Psoas muscle (tissue), 8 donors: ENCODE measurements around the gene TUBB8. TPM values are rescaled to one million over a fixed set of nuclear protein-coding genes. Genes with fewer than 3 reads are reported as not detected.
"Not testable (repeated sequence)": the region's sequence is repeated elsewhere in the genome, so short reads cannot be mapped to it uniquely, and the experiment has no call there.

ENCODE experiments used
- ATAC-seq, 4 donors: fragments of 200-7000 bp; cut with Tn5 transposase; one replicate each; pipeline ENCODE4 v1.9.1; 2020; ENCODE audit warnings: moderate library complexity in 3 of 4, mild to moderate bottlenecking in 2 of 4
- DNase-seq, 2 donors: peaks; one replicate each; pipeline ENCODE4 v3.0.0-alpha.2; 2020
- H3K27ac ChIP-seq: fragments of 200-600 bp; one replicate; pipeline ENCODE4 v1.8.0; 2022
- H3K27me3 ChIP-seq, 3 donors: fragments of 200-600 bp in 1 of 3; one replicate each; pipeline versions ENCODE4 v1.6.1 to v1.8.0; 2013 to 2022; ENCODE audit warnings: low read length in 2 of 3, mild to moderate bottlenecking in 2 of 3, moderate library complexity in 1 of 3; ENCODE audit not compliant: insufficient read depth in 3 of 3
- H3K36me3 ChIP-seq, 2 donors: fragments of 200-600 bp in 1 of 2; one replicate each; pipeline versions ENCODE4 v1.6.1 to v1.8.0; 2013 to 2022; ENCODE audit warnings: low read depth in 1 of 2, mild to moderate bottlenecking in 1 of 2, moderate library complexity in 1 of 2; ENCODE audit not compliant: insufficient read depth in 1 of 2
- H3K4me1 ChIP-seq: fragments of 200-600 bp; one replicate; pipeline ENCODE4 v1.8.0; 2022
- H3K4me3 ChIP-seq: fragments of 200-600 bp; one replicate; pipeline ENCODE4 v1.8.0; 2022; ENCODE audit warnings: mild to moderate bottlenecking
- H3K9me3 ChIP-seq: fragments of 200-600 bp; one replicate; pipeline ENCODE4 v1.8.0; 2022
- WGBS, 3 donors: extraction: QIAGEN DNeasy Blood & Tissue Kit; methylation state at CpG; one replicate each; pipeline versions ENCODE4 v1.1.6 to v1.1.7; 2013; 5-methylcytosine and 5-hydroxymethylcytosine counted together
- intact Hi-C, 2 donors: fragments of 100-400 bp; cut with DNase I; formaldehyde crosslinking; loops; one replicate each; pipeline versions ENCODE4 v1.11.0 to v1.14.2; 2022
- polyA plus RNA-seq, 3 donors: library from polyadenylated mRNA; stranded (reverse); fragments of 200-250 nt; gene quantifications; one replicate each; pipeline ENCODE4 v1.2.3, GENCODE V29; 2013
- total RNA-seq, 4 donors: library from RNA; stranded (reverse); fragmentation: NEBNext Ultra II Directional in 2 of 4; extraction: Animal tissue kit (Norgen Biotek cat#: 25700) in 2 of 4; gene quantifications; one replicate each; pipeline versions ENCODE4 v1.2.1 to v1.2.4, GENCODE V29; 2021 to 2023
- TF ChIP-seq, protein P1 (sequence below): fragments of 200-600 bp; IDR thresholded peaks from one replicate; pipeline ENCODE4 v1.8.0; 2022; ENCODE audit warnings: antibody characterized with exemption
- donor health status: healthy with polysubstance abuse.
- donor health status: DM: no; HTN: no; CAD: no; lungs with moderate emphysema.
- donor health status: Bipolar disorder and iron deficiency.
- donor health status: healthy.
- donor health status: DM: yes; HTN: yes; CAD: no.
- donor health status: DM: no; HTN: no; CAD: no.
- donor health status: DM: no; HTN: no; CAD: no.
- donor health status: DM: yes; HTN: yes; CAD: no.

TUBB8 gene
- total and polyA plus RNA-seq, 7 donors: 0.06 to 0.07 TPM; not detected in 5

DNA sequence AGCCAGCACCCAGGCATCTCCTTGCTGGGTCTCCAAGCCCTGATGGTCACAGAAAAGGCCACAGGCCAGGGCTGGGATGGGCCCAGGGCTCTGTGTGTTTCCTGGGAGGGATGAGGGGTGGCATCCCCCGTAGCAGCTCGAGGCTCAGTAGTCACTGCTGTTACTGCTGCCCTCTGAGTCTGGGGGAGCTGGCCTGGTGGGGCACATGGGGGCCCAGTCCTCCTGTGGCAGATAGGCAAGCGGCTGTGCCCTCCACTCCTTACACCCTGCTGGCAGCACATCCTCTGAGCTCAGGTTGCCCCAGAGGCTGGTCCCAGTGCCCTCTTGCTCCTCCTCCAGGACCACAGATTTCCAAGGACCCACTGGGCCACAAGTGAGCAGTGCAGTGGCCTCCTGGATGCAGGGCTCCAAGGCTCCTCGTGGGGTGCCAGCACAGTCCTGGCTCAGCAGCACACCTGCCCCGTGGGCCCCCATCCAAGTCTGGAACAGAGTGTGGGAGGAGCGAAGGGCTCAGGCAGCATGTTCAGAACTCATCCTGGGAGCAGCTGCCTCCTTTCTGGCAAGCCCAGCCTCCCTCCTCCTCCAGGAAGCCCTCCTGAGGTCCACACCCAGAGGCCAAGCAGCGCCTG lies 31.5 kb upstream of the TUBB8 start:
- TF ChIP-seq, protein P1, sequence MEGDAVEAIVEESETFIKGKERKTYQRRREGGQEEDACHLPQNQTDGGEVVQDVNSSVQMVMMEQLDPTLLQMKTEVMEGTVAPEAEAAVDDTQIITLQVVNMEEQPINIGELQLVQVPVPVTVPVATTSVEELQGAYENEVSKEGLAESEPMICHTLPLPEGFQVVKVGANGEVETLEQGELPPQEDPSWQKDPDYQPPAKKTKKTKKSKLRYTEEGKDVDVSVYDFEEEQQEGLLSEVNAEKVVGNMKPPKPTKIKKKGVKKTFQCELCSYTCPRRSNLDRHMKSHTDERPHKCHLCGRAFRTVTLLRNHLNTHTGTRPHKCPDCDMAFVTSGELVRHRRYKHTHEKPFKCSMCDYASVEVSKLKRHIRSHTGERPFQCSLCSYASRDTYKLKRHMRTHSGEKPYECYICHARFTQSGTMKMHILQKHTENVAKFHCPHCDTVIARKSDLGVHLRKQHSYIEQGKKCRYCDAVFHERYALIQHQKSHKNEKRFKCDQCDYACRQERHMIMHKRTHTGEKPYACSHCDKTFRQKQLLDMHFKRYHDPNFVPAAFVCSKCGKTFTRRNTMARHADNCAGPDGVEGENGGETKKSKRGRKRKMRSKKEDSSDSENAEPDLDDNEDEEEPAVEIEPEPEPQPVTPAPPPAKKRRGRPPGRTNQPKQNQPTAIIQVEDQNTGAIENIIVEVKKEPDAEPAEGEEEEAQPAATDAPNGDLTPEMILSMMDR: no peak
- ATAC-seq (no peak), DNase-seq (no peak)
- no peaks in the 10 kb centered on the region for H3K4me1 ChIP-seq
- 62 to 71% (median 67%) methylated on average over 5 to 7 of the region's 7 CpGs for WGBS, 3 donors
- no peaks in the 10 kb centered on the region for H3K36me3 ChIP-seq
- H3K4me3 ChIP-seq: no peak overlapping the region
- intact Hi-C loops: no loop called here
- H3K27ac ChIP-seq: no peak overlapping the region
- H3K9me3 ChIP-seq: no peaks in the 10 kb centered on the region
- peaks cover 0 to 23% (median 0%) of the 10 kb centered on the region in 3 donors for H3K27me3 ChIP-seq

DNA sequence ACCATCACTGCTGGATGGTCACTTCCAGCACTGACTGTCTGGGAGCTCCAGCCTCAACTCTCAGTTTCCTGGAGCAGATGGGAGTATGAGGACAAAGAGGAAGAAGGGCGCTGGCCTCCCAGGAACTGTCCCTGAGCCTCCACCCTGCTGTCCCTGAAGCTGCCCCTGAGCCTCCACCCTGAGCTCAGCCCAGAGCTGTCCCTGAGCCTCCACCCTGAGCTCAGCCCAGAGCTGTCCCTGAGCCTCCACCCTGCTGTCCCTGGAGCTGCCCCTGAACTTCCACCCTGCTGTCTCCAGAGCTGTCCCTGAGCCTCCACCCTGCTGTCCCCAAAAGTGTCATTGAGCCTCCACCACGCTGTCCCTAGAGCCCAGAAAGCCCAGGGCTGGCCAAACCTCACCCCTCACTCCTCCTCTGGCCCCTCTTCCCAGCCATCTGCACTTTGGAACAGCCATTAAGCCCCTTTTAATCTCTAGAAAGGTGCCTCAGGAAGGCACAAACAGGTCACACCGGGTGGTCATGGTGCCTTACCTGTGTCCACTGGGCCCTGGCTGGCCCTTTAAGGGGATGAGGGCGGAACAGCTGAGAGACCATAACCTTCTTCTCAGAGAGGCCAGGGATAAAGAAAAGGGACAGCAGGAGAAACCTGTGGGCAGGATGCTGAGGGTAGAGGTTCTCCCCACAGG lies 30.6 kb upstream of the TUBB8 start:
- H3K4me3 ChIP-seq: no peak overlapping the region
- no peak overlapping the region for H3K27ac ChIP-seq
- no peaks in the 10 kb centered on the region for H3K9me3 ChIP-seq
- H3K27me3 ChIP-seq: peaks cover 0 to 30% (median 0%) of the 10 kb centered on the region in 3 donors
- 77 to 86% (median 79%) methylated on average over 4 of the region's 4 CpGs for WGBS, 3 donors
- H3K36me3 ChIP-seq: no peaks in the 10 kb centered on the region
- DNase-seq: no peak
- TF ChIP-seq, protein P1: no peak
- intact Hi-C loops: no loop called here
- H3K4me1 ChIP-seq: no peaks in the 10 kb centered on the region
- no peak for ATAC-seq

GRCh38 chr10:78556-78955 lies 29.5 kb upstream of the TUBB8 start:
- DNase-seq (no peak), ATAC-seq (no peak)
- TF ChIP-seq, protein P1: no peak
- Histone ChIP-seq H3K9me3 (no peaks in the 10 kb centered on the region), H3K27me3 (peaks cover 0 to 40% (median 0%) of the 10 kb centered on the region in 3 donors), H3K4me1 (no peaks in the 10 kb centered on the region), H3K36me3 (no peaks in the 10 kb centered on the region), H3K27ac (no peak overlapping the region), H3K4me3 (no peak overlapping the region)
- WGBS, 3 donors: 85 to 87% (median 85%) methylated on average over 12 of the region's 12 CpGs
- intact Hi-C loops: no loop called here

- DNase-seq, H3K9me3 ChIP-seq, H3K4me1 ChIP-seq, H3K36me3 ChIP-seq, H3K27ac ChIP-seq, intact Hi-C loops, ATAC-seq: not testable (repeated sequence)
- Histone ChIP-seq H3K4me3 (peak overlapping the region; percentile 61), H3K27me3 (peaks cover 0 to 44% (median 0%) of the 10 kb centered on the region in 3 donors)
- WGBS, 3 donors: 32 to 34% (median 34%) methylated on average over 17 of the region's 17 CpGs
Observed at GRCh38 chr10:74266-74621, 25.1 kb upstream of the TUBB8 start.

DNA sequence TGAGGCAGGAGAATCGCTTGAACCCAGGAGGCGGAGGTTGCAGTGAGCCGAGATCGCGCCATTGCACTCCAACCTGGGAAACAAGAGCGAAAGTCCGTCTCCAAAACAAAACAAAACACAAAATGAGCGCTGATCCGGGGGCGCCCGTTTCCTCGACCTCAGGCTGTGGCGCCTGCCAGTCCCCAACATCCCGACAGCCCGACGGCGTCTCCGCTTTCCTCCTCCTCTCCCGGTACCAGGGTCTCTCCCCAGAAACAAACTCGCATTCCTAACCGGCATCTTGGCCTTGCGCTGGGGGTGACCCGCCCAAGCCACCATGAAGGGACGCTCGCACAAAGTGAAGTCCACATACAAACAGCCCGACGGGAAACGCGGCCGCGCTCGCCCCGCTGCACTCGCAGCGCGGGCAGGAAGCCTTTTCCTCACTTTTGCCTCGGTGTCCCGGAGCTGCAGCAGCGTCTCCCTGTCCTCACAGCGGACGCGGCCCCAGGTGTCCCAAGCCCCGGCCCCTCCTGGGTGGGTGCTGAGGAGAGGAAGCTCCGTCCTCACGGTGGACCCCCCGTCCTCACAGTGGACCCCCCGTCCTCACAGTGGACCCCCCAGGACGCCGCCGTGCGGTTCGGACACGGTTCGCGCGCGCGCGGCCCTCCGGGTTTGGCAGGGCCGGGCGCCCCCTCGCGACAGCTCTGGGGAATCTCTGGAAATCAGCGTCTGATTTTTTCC lies 24.6 kb upstream of the TUBB8 start:
- 2 to 9% (median 2%) methylated on average over 42 to 65 of the region's 65 CpGs for WGBS, 3 donors

DNA sequence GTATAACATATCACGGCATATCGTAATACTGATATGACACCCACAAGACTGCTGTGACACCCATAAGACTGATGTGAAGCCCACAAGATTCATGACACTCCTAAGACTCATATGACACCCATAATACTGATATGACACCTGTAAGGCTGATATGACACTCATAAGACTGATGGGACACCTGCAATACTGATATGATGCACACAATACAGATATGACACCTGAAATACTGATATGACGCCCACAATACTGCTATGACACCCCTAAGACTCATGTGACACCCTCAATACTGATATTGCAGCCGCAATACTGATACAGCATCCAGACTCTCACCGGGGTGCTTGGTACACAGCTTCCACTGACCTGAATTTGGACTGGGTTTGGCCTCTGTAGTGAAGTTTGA lies 19.1 kb upstream of the TUBB8 start:
- H3K4me1 ChIP-seq, H3K27me3 ChIP-seq, DNase-seq, ATAC-seq, H3K27ac ChIP-seq, H3K4me3 ChIP-seq, H3K36me3 ChIP-seq, intact Hi-C loops, H3K9me3 ChIP-seq: not testable (repeated sequence)
- WGBS, 3 donors: 71 to 78% (median 76%) methylated on average over 5 of the region's 5 CpGs

More for the DNA sequence above, 24.6 kb upstream of the TUBB8 start:
- intact Hi-C loops, H3K27ac ChIP-seq, H3K36me3 ChIP-seq, H3K4me1 ChIP-seq, H3K9me3 ChIP-seq: not testable (repeated sequence)
- H3K27me3 ChIP-seq: peaks cover 0 to 44% (median 0%) of the 10 kb centered on the region in 3 donors
- ATAC-seq (peak in 2 of 4 donors; percentile 46 to 60), DNase-seq (peak; percentile 55 to 61)
- TF ChIP-seq, protein P1: peak; percentile 42
- H3K4me3 ChIP-seq: peak overlapping the region; percentile 61

- DNase-seq, ATAC-seq, intact Hi-C loops, H3K9me3 ChIP-seq, H3K27ac ChIP-seq, H3K27me3 ChIP-seq, H3K4me1 ChIP-seq, H3K36me3 ChIP-seq, H3K4me3 ChIP-seq: not testable (repeated sequence)
- 76 to 81% (median 77%) methylated on average over 2 of the region's 2 CpGs for WGBS, 3 donors
Observed at GRCh38 chr10:49926-50325, 830 bp upstream of the TUBB8 start.
